ENCODE results near the gene BIRC2.

- no peak for TF ChIP-seq EZH2 (IDR thresholded peaks at IDR 0.05; ENCODE audit: low read length)
- TF ChIP-seq, protein P1, sequence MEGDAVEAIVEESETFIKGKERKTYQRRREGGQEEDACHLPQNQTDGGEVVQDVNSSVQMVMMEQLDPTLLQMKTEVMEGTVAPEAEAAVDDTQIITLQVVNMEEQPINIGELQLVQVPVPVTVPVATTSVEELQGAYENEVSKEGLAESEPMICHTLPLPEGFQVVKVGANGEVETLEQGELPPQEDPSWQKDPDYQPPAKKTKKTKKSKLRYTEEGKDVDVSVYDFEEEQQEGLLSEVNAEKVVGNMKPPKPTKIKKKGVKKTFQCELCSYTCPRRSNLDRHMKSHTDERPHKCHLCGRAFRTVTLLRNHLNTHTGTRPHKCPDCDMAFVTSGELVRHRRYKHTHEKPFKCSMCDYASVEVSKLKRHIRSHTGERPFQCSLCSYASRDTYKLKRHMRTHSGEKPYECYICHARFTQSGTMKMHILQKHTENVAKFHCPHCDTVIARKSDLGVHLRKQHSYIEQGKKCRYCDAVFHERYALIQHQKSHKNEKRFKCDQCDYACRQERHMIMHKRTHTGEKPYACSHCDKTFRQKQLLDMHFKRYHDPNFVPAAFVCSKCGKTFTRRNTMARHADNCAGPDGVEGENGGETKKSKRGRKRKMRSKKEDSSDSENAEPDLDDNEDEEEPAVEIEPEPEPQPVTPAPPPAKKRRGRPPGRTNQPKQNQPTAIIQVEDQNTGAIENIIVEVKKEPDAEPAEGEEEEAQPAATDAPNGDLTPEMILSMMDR (optimal IDR thresholded peaks at IDR 0.05 in 1 of 3, IDR thresholded peaks at IDR 0.05 in 1 of 3, conservative IDR thresholded peaks at IDR 0.05 in 1 of 3; ENCODE audit: extremely low read depth in 1 of 3, insufficient read depth in 2 of 3, low read length in 3 of 3) = peak; percentile 67 to 87 (median 78)
These were observed at the start of gene BIRC2 for GRCh38 chr11:102346748-102347461.
